Caco-2 (cell line): ENCODE data around the gene CDC37L1. TPM values are rescaled to one million over a fixed set of nuclear protein-coding genes. Genes with fewer than 3 reads are reported as not detected.

Experiments used
- BruUV-seq: library from RNA; stranded (reverse); fragments of 400-500 nt; replicated peaks from 2 replicates; lab custom pipeline; 2021; lab: Mats Ljungman, UMichigan
- CTCF ChIA-PET: fragments of 300-600 bp; sonication (Branson Sonifier 250); formaldehyde crosslinking; loops from one replicate; lab custom pipeline; 2022; ENCODE audit warnings: antibody characterized with exemption; lab: Charles Lee
- POLR2A ChIA-PET: fragments of 300-600 bp; sonication (Branson Sonifier 250); formaldehyde crosslinking; loops from one replicate; lab custom pipeline; 2022; ENCODE audit warnings: antibody characterized with exemption; lab: Charles Lee
- DNase-seq, 2 experiments: peaks; one replicate each; pipeline versions ENCODE4 v3.0.0 to v3.0.0-alpha.2; 2020 to 2022
- H3K27me3 ChIP-seq: replicated peaks from 2 replicates; pipeline ENCODE4 v1.6.0; 2011; ENCODE audit warnings: low read length; ENCODE audit not compliant: control insufficient read depth, insufficient read depth
- H3K36me3 ChIP-seq: 2 replicates; pipeline ENCODE4 v1.5.1; 2011; ENCODE audit warnings: low read length; ENCODE audit not compliant: control insufficient read depth, insufficient read depth
- H3K4me1 ChIP-seq: fragments of 250-450 bp; sonication (Bioruptor Pico); 2 replicates; pipeline ENCODE4 v1.5.1; 2020; ENCODE audit warnings: mild to moderate bottlenecking
- H3K4me3 ChIP-seq: 2 replicates; pipeline ENCODE4 v1.5.1; 2011; ENCODE audit warnings: low read depth, mild to moderate bottlenecking, control low read depth, low read length
- H3K9me3 ChIP-seq: fragments of 250-450 bp; sonication (Bioruptor Pico); 2 replicates; pipeline ENCODE4 v1.5.1; 2020; ENCODE audit warnings: mild to moderate bottlenecking, moderate library complexity
- H3K27ac Mint-ChIP-seq: one replicate; pipeline ENCODE4 v1.8.0; 2022; ENCODE audit warnings: mixed read lengths; ENCODE audit not compliant: unreplicated experiment
- H3K27me3 Mint-ChIP-seq: one replicate; pipeline ENCODE4 v1.8.0; 2022; ENCODE audit warnings: mixed read lengths; ENCODE audit not compliant: insufficient read depth, unreplicated experiment
- H3K36me3 Mint-ChIP-seq: one replicate; pipeline ENCODE4 v1.8.0; 2022; ENCODE audit warnings: mild to moderate bottlenecking, mixed read lengths; ENCODE audit not compliant: insufficient read depth, unreplicated experiment
- H3K4me1 Mint-ChIP-seq: one replicate; pipeline ENCODE4 v1.8.0; 2022; ENCODE audit warnings: low read depth, mixed read lengths; ENCODE audit not compliant: unreplicated experiment
- H3K4me3 Mint-ChIP-seq: one replicate; pipeline ENCODE4 v1.8.0; 2022; ENCODE audit warnings: mild to moderate bottlenecking, moderate library complexity, mixed read lengths; ENCODE audit not compliant: unreplicated experiment
- H3K9me3 Mint-ChIP-seq: one replicate; pipeline ENCODE4 v1.8.0; 2022; ENCODE audit warnings: mixed read lengths; ENCODE audit not compliant: unreplicated experiment
- intact Hi-C: fragments of 100-400 bp; cut with micrococcal nuclease; formaldehyde crosslinking; loops from one replicate; pipeline ENCODE4 v1.10.0; 2022; ENCODE audit not compliant: unreplicated experiment
- total RNA-seq: library from RNA; stranded (reverse); gene quantifications from 2 replicates; pipeline ENCODE4 v1.2.3, GENCODE V29; 2022
- TF ChIP-seq, protein P1 (sequence below), 2 experiments: fragments of 200-600 bp in 1 of 2; IDR thresholded peaks; 1 replicate in 1 of 2; 2 replicates in 1 of 2; pipeline versions ENCODE4 v1.5.1 to v1.8.0; 2011 to 2022; ENCODE audit warnings: antibody characterized with exemption in 1 of 2, control low read depth in 1 of 2, inconsistent platforms in 1 of 2, low read depth in 1 of 2, low read length in 1 of 2, mild to moderate bottlenecking in 1 of 2, moderate library complexity in 1 of 2; ENCODE audit not compliant: insufficient read depth in 1 of 2, severe bottlenecking in 1 of 2, unreplicated experiment in 1 of 2

The CDC37L1 gene
- total RNA-seq, 1 experiment from 2014 or later, result 9.3 TPM

DNA sequence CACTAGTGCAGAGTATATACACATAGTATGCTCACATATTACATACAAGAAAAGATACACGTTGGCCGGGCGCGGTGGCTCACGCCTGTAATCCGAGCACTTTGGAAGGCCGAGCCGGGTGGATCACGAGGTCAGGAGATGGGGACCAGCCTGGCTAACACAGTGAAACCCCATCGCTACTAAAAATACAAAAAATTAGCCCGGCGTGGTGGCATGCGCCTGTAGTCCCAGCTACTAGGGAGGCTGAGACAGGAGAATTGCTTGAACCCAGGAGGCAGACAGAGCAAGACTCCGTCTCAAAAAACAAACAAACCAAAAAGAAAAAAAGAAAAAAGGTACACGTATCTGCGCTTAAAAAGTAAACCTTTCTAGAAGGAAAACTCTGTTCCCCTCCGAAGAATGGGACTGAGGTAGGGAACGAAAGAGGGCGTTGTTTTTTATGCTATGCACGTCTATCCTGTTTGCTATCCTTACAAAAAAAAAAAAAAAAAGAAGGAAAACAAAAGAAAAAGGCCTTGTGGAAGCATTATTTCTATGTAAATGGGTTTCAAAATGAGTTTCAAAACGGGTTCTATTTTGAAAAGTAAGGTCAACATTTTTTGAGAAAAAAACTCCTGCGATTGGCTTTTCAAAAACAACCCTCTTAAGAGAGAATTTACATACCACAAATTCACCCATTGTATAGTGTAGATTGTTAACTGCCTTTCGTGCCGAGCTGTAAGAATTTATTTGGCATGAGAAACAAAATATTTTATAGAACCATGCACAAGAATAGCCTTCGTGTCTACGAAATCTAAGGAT is 60.4 kb downstream of the CDC37L1 start:
- peaks cover 3% of the 10 kb centered on the region for H3K27me3 Mint-ChIP-seq
- peak overlapping the region; percentile 91 for H3K4me3 Mint-ChIP-seq
- Histone ChIP-seq H3K4me3 (peak overlapping the region; percentile 78), H3K27me3 (no peaks in the 10 kb centered on the region), H3K9me3 (no peaks in the 10 kb centered on the region), H3K4me1 (peaks cover 3% of the 10 kb centered on the region; the same call in 1 of the 2 replicates), H3K36me3 (no peaks in the 10 kb centered on the region)
- no peaks in the 10 kb centered on the region for H3K4me1 Mint-ChIP-seq
- no peaks in the 10 kb centered on the region for H3K9me3 Mint-ChIP-seq
- H3K27ac Mint-ChIP-seq, result peak overlapping the region; percentile 86
- TSS peak; percentile 62 for BruUV-seq
- TF ChIP-seq, protein P1, sequence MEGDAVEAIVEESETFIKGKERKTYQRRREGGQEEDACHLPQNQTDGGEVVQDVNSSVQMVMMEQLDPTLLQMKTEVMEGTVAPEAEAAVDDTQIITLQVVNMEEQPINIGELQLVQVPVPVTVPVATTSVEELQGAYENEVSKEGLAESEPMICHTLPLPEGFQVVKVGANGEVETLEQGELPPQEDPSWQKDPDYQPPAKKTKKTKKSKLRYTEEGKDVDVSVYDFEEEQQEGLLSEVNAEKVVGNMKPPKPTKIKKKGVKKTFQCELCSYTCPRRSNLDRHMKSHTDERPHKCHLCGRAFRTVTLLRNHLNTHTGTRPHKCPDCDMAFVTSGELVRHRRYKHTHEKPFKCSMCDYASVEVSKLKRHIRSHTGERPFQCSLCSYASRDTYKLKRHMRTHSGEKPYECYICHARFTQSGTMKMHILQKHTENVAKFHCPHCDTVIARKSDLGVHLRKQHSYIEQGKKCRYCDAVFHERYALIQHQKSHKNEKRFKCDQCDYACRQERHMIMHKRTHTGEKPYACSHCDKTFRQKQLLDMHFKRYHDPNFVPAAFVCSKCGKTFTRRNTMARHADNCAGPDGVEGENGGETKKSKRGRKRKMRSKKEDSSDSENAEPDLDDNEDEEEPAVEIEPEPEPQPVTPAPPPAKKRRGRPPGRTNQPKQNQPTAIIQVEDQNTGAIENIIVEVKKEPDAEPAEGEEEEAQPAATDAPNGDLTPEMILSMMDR (IDR thresholded peaks at IDR 0.05; ENCODE audit: insufficient read depth in 1 of 2, low read depth in 1 of 2, low read length in 1 of 2, severe bottlenecking in 1 of 2, unreplicated experiment in 1 of 2), result no peak
- intact Hi-C loops, result loop anchor here (2.0 to 5.0 kb wide), 3 partner anchors 61 to 137 kb away; partner anchors contain the start of genes CDC37L1 and PLPP6
- H3K36me3 Mint-ChIP-seq, result no peaks in the 10 kb centered on the region
- no peak for DNase-seq
- ChIA-PET CTCF (interaction anchor here (1.6 kb wide), 1 partner anchor 10 kb away, joined by 10 read pairs; no protein-coding TSS in a partner anchor), POLR2A (no interaction called here)

DNA sequence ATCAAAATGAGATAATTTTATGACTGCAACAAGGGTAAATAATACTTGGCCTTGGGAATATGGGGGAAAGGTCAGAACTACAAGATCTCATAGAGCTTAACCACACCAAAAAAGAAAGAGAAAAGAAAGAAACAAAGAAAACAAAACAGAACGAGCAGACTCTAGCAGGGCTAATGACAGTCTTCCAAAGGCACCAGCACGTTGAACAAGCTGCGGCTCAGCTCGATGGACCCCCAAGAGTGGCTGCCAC is 60.9 kb downstream of the CDC37L1 start:
- H3K27me3 ChIP-seq, result no peaks in the 10 kb centered on the region
- DNase-seq, result no peak
- peak overlapping the region; percentile 78 for H3K4me3 ChIP-seq
- no peaks in the 10 kb centered on the region for H3K9me3 ChIP-seq
- peaks cover 4% of the 10 kb centered on the region for H3K27me3 Mint-ChIP-seq
- H3K27ac Mint-ChIP-seq, result peak overlapping the region; percentile 86
- H3K4me1 Mint-ChIP-seq, result no peaks in the 10 kb centered on the region
- POLR2A ChIA-PET, result interaction anchor here (0.6 kb wide), 1 partner anchor 42 kb away, joined by 3 read pairs; no protein-coding TSS in a partner anchor
- intact Hi-C loops, result loop anchor here (2.0 to 5.0 kb wide), 3 partner anchors 62 to 138 kb away; partner anchors contain the start of genes CDC37L1 and PLPP6
- no peaks in the 10 kb centered on the region for H3K36me3 Mint-ChIP-seq
- CTCF ChIA-PET, result interaction anchor here (0.9 to 1.6 kb wide), 2 partner anchors 10 to 78 kb away, joined by 3 to 10 read pairs; no protein-coding TSS in a partner anchor
- H3K9me3 Mint-ChIP-seq, result no peaks in the 10 kb centered on the region
- no peaks in the 10 kb centered on the region for H3K36me3 ChIP-seq
- BruUV-seq, result no TSS peak
- peaks cover 3% of the 10 kb centered on the region; the same call in 1 of the 2 replicates for H3K4me1 ChIP-seq
- TF ChIP-seq, protein P1 (IDR thresholded peaks at IDR 0.05; ENCODE audit: insufficient read depth in 1 of 2, low read depth in 1 of 2, low read length in 1 of 2, severe bottlenecking in 1 of 2, unreplicated experiment in 1 of 2), result no peak
- peak overlapping the region; percentile 91 for H3K4me3 Mint-ChIP-seq

DNA sequence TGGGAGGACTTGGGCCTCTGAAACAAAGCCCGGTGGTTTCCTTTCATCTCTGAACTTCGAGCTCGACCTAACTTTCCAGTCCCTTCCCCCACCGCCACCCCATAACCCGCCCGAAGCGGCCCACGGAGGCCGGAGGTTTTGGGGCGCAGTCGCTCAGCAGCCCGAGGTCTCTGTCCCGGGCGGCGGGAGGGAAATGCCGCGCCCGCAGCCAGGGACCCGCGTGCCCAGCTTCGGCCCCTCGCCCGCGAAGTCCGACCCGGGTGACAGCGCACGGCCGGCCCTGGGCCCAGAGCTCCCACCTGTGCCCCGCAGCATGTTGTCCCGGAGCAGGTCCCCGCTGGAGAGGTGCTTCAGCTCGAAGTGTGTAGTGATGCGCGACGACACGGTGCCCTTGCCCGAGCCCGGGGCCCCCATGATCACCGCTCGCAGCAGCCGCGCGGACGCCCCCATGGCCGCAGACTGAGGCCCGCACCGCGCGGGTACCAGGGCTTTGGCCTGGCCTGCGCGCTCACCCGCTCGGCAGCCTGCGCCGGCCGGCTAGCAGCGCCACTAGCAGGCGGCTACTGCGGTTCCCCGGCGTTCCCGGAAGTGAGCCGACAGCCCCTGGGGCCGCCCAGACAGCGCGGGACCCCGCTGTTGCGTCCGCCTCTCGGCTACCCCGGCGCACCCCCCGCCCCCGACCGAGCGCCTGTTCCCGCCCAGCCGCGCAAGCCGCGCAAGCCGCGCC is 61.4 kb downstream of the CDC37L1 start, which contains the start of gene AK3:
Gene AK3 (minus strand): TSS at position 565 of the 727 bp plus-strand sequence. CDS start 115 bp downstream, at position 450.
- Mint-ChIP-seq H3K4me1 (no peaks in the 10 kb centered on the region), H3K9me3 (no peaks in the 10 kb centered on the region), H3K27me3 (peaks cover 4% of the 10 kb centered on the region), H3K4me3 (peak within 1 kb of the TSS; percentile 91), H3K27ac (peak within 1 kb of the TSS; percentile 86), H3K36me3 (no peaks in the 10 kb centered on the region)
- TF ChIP-seq, protein P1 (IDR thresholded peaks at IDR 0.05; ENCODE audit: insufficient read depth in 1 of 2, low read depth in 1 of 2, low read length in 1 of 2, severe bottlenecking in 1 of 2, unreplicated experiment in 1 of 2), result no peak
- BruUV-seq, result no TSS peak
- H3K9me3 ChIP-seq, result no peaks in the 10 kb centered on the region
- intact Hi-C loops, result loop anchor here (2.0 to 5.0 kb wide), 3 partner anchors 62 to 138 kb away; partner anchors contain the start of genes CDC37L1 and PLPP6
- H3K4me1 ChIP-seq, result peaks cover 3% of the 10 kb centered on the region; the same call in 1 of the 2 replicates
- peak within 1 kb of the TSS; percentile 78 for H3K4me3 ChIP-seq
- DNase-seq, result peak; percentile 77 to 85
- no peaks in the 10 kb centered on the region for H3K36me3 ChIP-seq
- POLR2A ChIA-PET, result interaction anchor here (0.6 kb wide), 2 partner anchors 42 to 52 kb away, joined by 3 read pairs; partner anchors contain the start of gene RCL1
- no peaks in the 10 kb centered on the region for H3K27me3 ChIP-seq
- CTCF ChIA-PET, result interaction anchor here (0.6 to 1.6 kb wide), 3 partner anchors 9 to 117 kb away, joined by 3 to 10 read pairs (median 3); no protein-coding TSS in a partner anchor
